GM21515 (cell line): ENCODE measurements around the gene CCSAP.

Source experiments
- ATAC-seq: cut with Tn5 transposase; IDR thresholded peaks from one replicate; pipeline ENCODE4 v1.9.1; 2021; ENCODE audit not compliant: unreplicated experiment

CCSAP gene

GRCh38 chr1:229365569-229365968, 22.7 kb upstream of the CCSAP start:
- ATAC-seq, result no peak

- ATAC-seq, result no peak
Measured at GRCh38 chr1:229364207-229365065, 21.6 kb upstream of the CCSAP start.

GRCh38 chr1:229363723-229364122, 20.9 kb upstream of the CCSAP start:
- no peak for ATAC-seq

GRCh38 chr1:229360420-229360819, 17.6 kb upstream of the CCSAP start:
- ATAC-seq, result no peak

- ATAC-seq, result no peak
Measured at GRCh38 chr1:229355661-229356060, 12.8 kb upstream of the CCSAP start.

- no peak for ATAC-seq
Measured at GRCh38 chr1:229354226-229354625, 11.4 kb upstream of the CCSAP start.

- ATAC-seq, result no peak
Measured at GRCh38 chr1:229352975-229353374, 10.1 kb upstream of the CCSAP start.

- no peak for ATAC-seq
Measured at GRCh38 chr1:229349463-229350385, 6.9 kb upstream of the CCSAP start.

- ATAC-seq, result no peak
Measured at GRCh38 chr1:229347528-229347927, 4.7 kb upstream of the CCSAP start.

- ATAC-seq, result no peak
Measured at GRCh38 chr1:229344937-229345684, 2.3 kb upstream of the CCSAP start.

- no peak for ATAC-seq
Measured at GRCh38 chr1:229344139-229344538, 1.3 kb upstream of the CCSAP start.

- peak; percentile 77 for ATAC-seq
Measured at GRCh38 chr1:229341774-229342655, 832 bp downstream of the CCSAP start.

- ATAC-seq, result no peak
Measured at GRCh38 chr1:229340496-229340895, 2.4 kb downstream of the CCSAP start.

- ATAC-seq, result no peak
Measured at GRCh38 chr1:229339520-229339919, 3.3 kb downstream of the CCSAP start.

- ATAC-seq, result no peak
Measured at GRCh38 chr1:229339086-229339485, 3.8 kb downstream of the CCSAP start.

- ATAC-seq, result no peak
Measured at GRCh38 chr1:229336345-229336744, 6.5 kb downstream of the CCSAP start.

- ATAC-seq, result no peak
Measured at GRCh38 chr1:229334716-229335115, 8.1 kb downstream of the CCSAP start.

GRCh38 chr1:229334269-229334668, 8.6 kb downstream of the CCSAP start:
- no peak for ATAC-seq

- no peak for ATAC-seq
Measured at GRCh38 chr1:229328598-229329362, 14.1 kb downstream of the CCSAP start.
